Calu3 (cell line): ENCODE data around the gene PCMTD2. TPM values are rescaled to one million over a fixed set of nuclear protein-coding genes. Genes with fewer than 3 reads are reported as not detected.

Source experiments
- BruUV-seq: library from RNA; stranded (reverse); fragments of 400-500 nt; replicated peaks from 2 replicates; lab custom pipeline; 2021; lab: Mats Ljungman, UMichigan
- CTCF ChIA-PET: fragments of 300-600 bp; sonication (Branson Sonifier 250); formaldehyde crosslinking; loops from one replicate; lab custom pipeline; 2022; ENCODE audit warnings: antibody characterized with exemption; lab: Charles Lee
- DNase-seq: peaks from one replicate; pipeline ENCODE4 v3.0.0; 2022
- H3K27ac Mint-ChIP-seq: one replicate; pipeline ENCODE4 v1.8.0; 2022; ENCODE audit warnings: mixed read lengths; ENCODE audit not compliant: unreplicated experiment
- H3K27me3 Mint-ChIP-seq: one replicate; pipeline ENCODE4 v1.8.0; 2022; ENCODE audit warnings: mixed read lengths; ENCODE audit not compliant: unreplicated experiment
- H3K36me3 Mint-ChIP-seq: one replicate; pipeline ENCODE4 v1.8.0; 2022; ENCODE audit warnings: mild to moderate bottlenecking, moderate library complexity, mixed read lengths; ENCODE audit not compliant: insufficient read depth, unreplicated experiment
- H3K4me1 Mint-ChIP-seq: one replicate; pipeline ENCODE4 v1.8.0; 2022; ENCODE audit warnings: mild to moderate bottlenecking, low read depth, mixed read lengths; ENCODE audit not compliant: unreplicated experiment
- H3K4me3 Mint-ChIP-seq: one replicate; pipeline ENCODE4 v1.8.0; 2022; ENCODE audit warnings: mild to moderate bottlenecking, low read depth, moderate library complexity, mixed read lengths; ENCODE audit not compliant: unreplicated experiment
- H3K9me3 Mint-ChIP-seq: one replicate; pipeline ENCODE4 v1.8.0; 2022; ENCODE audit warnings: low read depth, mixed read lengths; ENCODE audit not compliant: unreplicated experiment
- intact Hi-C: fragments of 100-400 bp; cut with micrococcal nuclease; formaldehyde crosslinking; loops from one replicate; pipeline ENCODE4 v1.10.0; 2022; ENCODE audit not compliant: unreplicated experiment
- total RNA-seq: library from RNA; stranded (reverse); gene quantifications from 2 replicates; pipeline ENCODE4 v1.2.3, GENCODE V29; 2022
- TF ChIP-seq, protein P1 (sequence below): fragments of 200-600 bp; IDR thresholded peaks from one replicate; pipeline ENCODE4 v1.8.0; 2022; ENCODE audit warnings: antibody characterized with exemption; ENCODE audit not compliant: unreplicated experiment

Gene PCMTD2
- total RNA-seq, 1 experiment from 2014 or later: 62.2 TPM

DNA sequence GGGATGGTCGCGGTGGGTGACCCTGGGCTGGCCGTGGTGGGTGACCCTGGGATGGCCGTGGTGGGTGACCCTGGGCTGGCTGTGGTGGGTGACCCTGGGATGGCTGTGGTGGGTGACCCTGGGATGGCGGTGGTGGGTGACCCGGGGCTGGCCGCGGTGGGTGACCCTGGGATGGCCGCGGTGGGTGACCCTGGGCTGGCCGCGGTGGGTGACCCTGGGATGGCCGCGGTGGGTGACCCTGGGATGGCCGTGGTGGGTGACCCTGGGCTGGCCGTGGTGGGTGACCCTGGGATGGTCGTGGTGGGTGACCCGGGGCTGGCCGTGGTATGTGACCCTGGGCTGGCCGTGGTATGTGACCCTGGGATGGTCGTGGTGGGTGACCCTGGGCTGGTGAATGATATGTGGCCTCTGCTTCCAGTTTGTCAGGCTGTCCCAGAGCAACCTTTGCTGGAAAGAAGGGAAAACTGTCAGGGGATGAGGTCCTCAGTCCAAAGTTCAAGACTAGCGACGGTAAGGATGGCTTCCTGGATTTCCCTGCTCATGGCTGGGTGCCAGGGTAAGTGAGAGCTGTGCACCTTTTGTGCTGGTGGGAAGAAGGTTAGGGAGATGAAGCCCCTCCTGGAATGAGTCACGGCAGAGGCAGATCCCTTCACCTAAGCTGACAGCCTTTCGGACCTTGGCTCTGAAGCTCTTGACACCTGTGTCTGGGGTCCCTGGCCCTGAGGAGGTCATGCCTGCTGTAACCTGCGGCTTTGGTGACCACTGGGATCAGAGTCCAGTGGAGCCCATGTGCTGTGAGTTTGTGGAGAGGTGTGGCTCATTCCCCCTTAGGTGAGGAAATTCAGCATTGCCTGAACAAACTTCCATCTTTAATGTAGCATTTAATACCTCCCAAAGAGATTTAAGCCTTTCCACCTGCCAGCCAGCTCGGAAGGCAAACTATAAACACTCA, 19.1 kb upstream of the PCMTD2 start:
- TF ChIP-seq, protein P1, sequence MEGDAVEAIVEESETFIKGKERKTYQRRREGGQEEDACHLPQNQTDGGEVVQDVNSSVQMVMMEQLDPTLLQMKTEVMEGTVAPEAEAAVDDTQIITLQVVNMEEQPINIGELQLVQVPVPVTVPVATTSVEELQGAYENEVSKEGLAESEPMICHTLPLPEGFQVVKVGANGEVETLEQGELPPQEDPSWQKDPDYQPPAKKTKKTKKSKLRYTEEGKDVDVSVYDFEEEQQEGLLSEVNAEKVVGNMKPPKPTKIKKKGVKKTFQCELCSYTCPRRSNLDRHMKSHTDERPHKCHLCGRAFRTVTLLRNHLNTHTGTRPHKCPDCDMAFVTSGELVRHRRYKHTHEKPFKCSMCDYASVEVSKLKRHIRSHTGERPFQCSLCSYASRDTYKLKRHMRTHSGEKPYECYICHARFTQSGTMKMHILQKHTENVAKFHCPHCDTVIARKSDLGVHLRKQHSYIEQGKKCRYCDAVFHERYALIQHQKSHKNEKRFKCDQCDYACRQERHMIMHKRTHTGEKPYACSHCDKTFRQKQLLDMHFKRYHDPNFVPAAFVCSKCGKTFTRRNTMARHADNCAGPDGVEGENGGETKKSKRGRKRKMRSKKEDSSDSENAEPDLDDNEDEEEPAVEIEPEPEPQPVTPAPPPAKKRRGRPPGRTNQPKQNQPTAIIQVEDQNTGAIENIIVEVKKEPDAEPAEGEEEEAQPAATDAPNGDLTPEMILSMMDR: no peak
- H3K4me3 Mint-ChIP-seq: no peak overlapping the region
- no peaks in the 10 kb centered on the region for H3K4me1 Mint-ChIP-seq
- H3K27me3 Mint-ChIP-seq: peaks cover 35% of the 10 kb centered on the region
- CTCF ChIA-PET: no interaction called here
- no TSS peak for BruUV-seq
- no peak for DNase-seq
- H3K27ac Mint-ChIP-seq: no peak overlapping the region
- H3K36me3 Mint-ChIP-seq: no peaks in the 10 kb centered on the region
- H3K9me3 Mint-ChIP-seq: no peaks in the 10 kb centered on the region
- intact Hi-C loops: no loop called here

DNA sequence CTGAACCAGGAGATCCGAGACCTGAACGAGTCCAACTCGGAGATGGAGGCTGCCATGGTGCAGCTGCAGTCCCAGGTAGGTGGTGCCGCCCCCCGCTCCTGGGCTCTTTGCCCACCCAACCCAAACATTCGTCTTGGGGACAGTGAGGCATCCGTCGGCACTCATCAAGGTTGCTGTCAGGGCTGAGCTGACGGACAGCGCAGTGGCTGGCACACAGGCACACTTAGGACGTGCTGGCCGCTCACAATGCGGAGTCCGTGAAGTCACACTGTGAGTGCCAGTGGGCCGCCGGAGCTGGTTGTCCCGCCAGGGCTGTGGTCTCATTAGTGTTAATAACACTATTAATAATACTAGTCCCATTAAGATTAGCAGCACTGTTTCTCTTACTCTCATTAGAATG, 18.2 kb upstream of the PCMTD2 start:
- Mint-ChIP-seq H3K9me3 (no peaks in the 10 kb centered on the region), H3K36me3 (no peaks in the 10 kb centered on the region), H3K27me3 (peaks cover 40% of the 10 kb centered on the region), H3K4me1 (no peaks in the 10 kb centered on the region), H3K4me3 (no peak overlapping the region), H3K27ac (no peak overlapping the region)
- BruUV-seq: no TSS peak
- CTCF ChIA-PET: no interaction called here
- no peak for DNase-seq
- TF ChIP-seq, protein P1: no peak
- intact Hi-C loops: no loop called here

DNA sequence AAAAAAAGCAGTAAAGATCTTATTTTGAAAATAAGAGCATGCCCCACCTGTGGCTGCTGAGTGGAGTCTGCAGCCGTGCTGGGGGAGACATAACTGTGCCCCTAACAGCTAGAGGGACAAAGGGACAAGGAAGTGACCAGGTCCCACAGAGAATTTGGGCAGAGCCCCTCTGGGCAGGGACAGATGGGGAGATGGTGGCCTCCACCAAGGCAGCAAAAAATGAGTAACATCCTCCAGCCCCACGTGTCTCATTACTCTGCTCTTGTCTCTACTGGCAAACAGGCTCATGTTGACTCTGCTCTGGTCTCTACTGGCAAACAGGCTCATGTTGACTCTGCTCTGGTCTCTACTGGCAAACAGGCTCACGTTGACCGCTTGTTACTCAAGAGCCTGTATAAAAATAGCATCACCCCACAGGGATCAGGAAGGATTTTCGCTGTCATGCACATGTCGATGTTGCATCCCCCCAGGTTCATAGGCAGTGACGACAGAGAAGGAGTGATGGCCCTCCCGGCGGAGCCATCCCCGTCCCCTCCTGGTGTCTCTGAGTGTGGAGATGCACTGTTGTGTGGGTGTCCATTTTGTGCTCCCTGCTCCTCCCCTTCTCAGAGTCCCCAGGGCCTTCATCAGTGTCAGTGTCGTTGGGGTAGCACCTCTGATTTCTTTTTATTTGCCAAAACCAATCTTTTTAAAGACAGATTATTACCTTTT, 17.3 kb upstream of the PCMTD2 start:
- Mint-ChIP-seq H3K4me3 (no peak overlapping the region), H3K36me3 (no peaks in the 10 kb centered on the region), H3K9me3 (no peaks in the 10 kb centered on the region), H3K4me1 (no peaks in the 10 kb centered on the region), H3K27ac (no peak overlapping the region), H3K27me3 (peaks cover 45% of the 10 kb centered on the region)
- BruUV-seq: no TSS peak
- TF ChIP-seq, protein P1: no peak
- intact Hi-C loops: no loop called here
- CTCF ChIA-PET: no interaction called here
- no peak for DNase-seq

DNA sequence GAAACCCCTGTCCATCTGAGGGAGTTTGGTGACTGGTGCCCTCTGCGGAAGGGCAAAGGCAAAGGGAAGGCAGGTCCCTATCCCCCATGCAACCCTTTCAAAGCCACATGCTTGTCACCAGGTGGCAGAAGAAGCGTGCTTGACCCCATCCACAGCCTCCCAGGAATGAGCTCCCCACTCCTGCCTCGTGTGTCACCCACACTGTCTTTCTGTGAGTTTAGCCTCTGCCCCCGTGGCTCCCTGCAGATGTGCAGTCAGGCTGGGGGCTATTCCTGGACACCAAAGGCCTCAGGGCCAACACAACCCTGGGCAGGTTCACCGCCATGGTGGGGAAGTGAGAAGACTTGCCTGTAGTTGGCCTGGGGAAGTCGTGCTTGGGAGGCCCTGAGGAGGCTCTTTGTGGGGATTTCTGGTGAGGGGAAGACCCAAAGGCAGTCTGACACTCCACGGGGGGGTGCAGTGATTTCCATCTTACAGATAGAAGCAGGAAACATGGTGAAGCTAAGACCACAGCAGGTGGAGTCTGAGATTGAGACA, 16.6 kb upstream of the PCMTD2 start:
- Mint-ChIP-seq H3K27ac (no peak overlapping the region), H3K4me1 (no peaks in the 10 kb centered on the region), H3K4me3 (no peak overlapping the region), H3K27me3 (peaks cover 47% of the 10 kb centered on the region), H3K36me3 (no peaks in the 10 kb centered on the region), H3K9me3 (no peaks in the 10 kb centered on the region)
- CTCF ChIA-PET: no interaction called here
- DNase-seq: no peak
- BruUV-seq: no TSS peak
- TF ChIP-seq, protein P1: no peak
- intact Hi-C loops: no loop called here
